BE2C (cell line): Measurements from ENCODE around the gene CHKB.

Experiments
- DNase-seq: peaks from one replicate; pipeline ENCODE4 v3.0.0-alpha.2; 2020
- H3K27me3 ChIP-seq: fragments of 250-450 bp; sonication (Bioruptor Pico); 2 replicates; pipeline ENCODE4 v1.5.1; 2020; ENCODE audit warnings: mild to moderate bottlenecking
- H3K36me3 ChIP-seq: fragments of 250-450 bp; sonication (Bioruptor Pico); 2 replicates; pipeline ENCODE4 v1.5.1; 2020; ENCODE audit warnings: mild to moderate bottlenecking
- H3K4me1 ChIP-seq: fragments of 250-450 bp; sonication (Bioruptor Pico); 2 replicates; pipeline ENCODE4 v1.5.1; 2020
- H3K4me3 ChIP-seq: 2 replicates; pipeline ENCODE4 v1.5.1; 2011; ENCODE audit warnings: low read depth, low read length
- H3K9me3 ChIP-seq: fragments of 250-450 bp; sonication (Bioruptor Pico); 2 replicates; pipeline ENCODE4 v1.5.1; 2020
- CTCF ChIP-seq: IDR thresholded peaks from 2 replicates; pipeline ENCODE4 v1.5.1; 2012; ENCODE audit warnings: mild to moderate bottlenecking, low read depth, low read length

The CHKB gene

GRCh38 chr22:50530877-50531545 is 51.6 kb downstream of the CHKB start:
- Histone ChIP-seq H3K4me3 (no peak overlapping the region), H3K4me1 (peaks cover 12% of the 10 kb centered on the region; the same call in 1 of the 2 replicates), H3K9me3 (peaks cover 5% of the 10 kb centered on the region; the same call in 1 of the 2 replicates), H3K27me3 (peaks cover 47% of the 10 kb centered on the region), H3K36me3 (no peaks in the 10 kb centered on the region)
- no peak for DNase-seq
- no peak for TF ChIP-seq CTCF

- peaks cover 12% of the 10 kb centered on the region; the same call in 1 of the 2 replicates for H3K4me1 ChIP-seq
- no peaks in the 10 kb centered on the region for H3K36me3 ChIP-seq
- H3K27me3 ChIP-seq: peaks cover 47% of the 10 kb centered on the region
- no peak for TF ChIP-seq CTCF
- peaks cover 5% of the 10 kb centered on the region; the same call in 1 of the 2 replicates for H3K9me3 ChIP-seq
- H3K4me3 ChIP-seq: no peak overlapping the region
- DNase-seq: no peak
Observed at GRCh38 chr22:50530580-50530876, 52.1 kb downstream of the CHKB start.

- peaks cover 5% of the 10 kb centered on the region; the same call in 1 of the 2 replicates for H3K9me3 ChIP-seq
- H3K36me3 ChIP-seq: no peaks in the 10 kb centered on the region
- no peak for TF ChIP-seq CTCF
- H3K27me3 ChIP-seq: peaks cover 47% of the 10 kb centered on the region
- no peak within 1 kb of the TSS for H3K4me3 ChIP-seq
- H3K4me1 ChIP-seq: peaks cover 12% of the 10 kb centered on the region; the same call in 1 of the 2 replicates
- no peak for DNase-seq
Observed at GRCh38 chr22:50529897-50530579, 52.6 kb downstream of the CHKB start, which contains the start of gene TYMP. TSS of gene TYMP (minus strand) at chr22:50530012. CDS start at chr22:50529709, 303 bp downstream.

GRCh38 chr22:50529416-50529896 is 53.2 kb downstream of the CHKB start:
- Histone ChIP-seq H3K4me1 (peaks cover 12% of the 10 kb centered on the region; the same call in 1 of the 2 replicates), H3K4me3 (no peak overlapping the region), H3K9me3 (peaks cover 5% of the 10 kb centered on the region; the same call in 1 of the 2 replicates), H3K27me3 (peaks cover 47% of the 10 kb centered on the region), H3K36me3 (no peaks in the 10 kb centered on the region)
- no peak for TF ChIP-seq CTCF
- DNase-seq: no peak
